Osteoblast (primary cell): ENCODE results near the gene UBE3D. TPM values are rescaled to one million over a fixed set of nuclear protein-coding genes. Genes with fewer than 3 reads are reported as not detected.

Experiments used
- DNase-seq: peaks from one replicate; pipeline ENCODE4 v3.0.0; 2011; ENCODE audit warnings: low spot score, mixed read lengths; ENCODE audit not compliant: insufficient read length; ENCODE audit errors: missing footprints
- H2AFZ ChIP-seq: 2 replicates; pipeline ENCODE4 v1.6.0; 2011; ENCODE audit warnings: mild to moderate bottlenecking, low read length
- H3K27ac ChIP-seq: 2 replicates; pipeline ENCODE4 v1.5.1; 2011; ENCODE audit warnings: mild to moderate bottlenecking, low read depth, low read length, moderate library complexity
- H3K27me3 ChIP-seq: 2 replicates; pipeline ENCODE4 v1.6.0; 2012; ENCODE audit warnings: mild to moderate bottlenecking, control low read depth, inconsistent platforms, low read length, moderate library complexity; ENCODE audit not compliant: insufficient read depth
- H3K36me3 ChIP-seq: 2 replicates; pipeline ENCODE4 v1.5.1; 2011; ENCODE audit warnings: mild to moderate bottlenecking, low read length, control low read depth, moderate library complexity; ENCODE audit not compliant: insufficient read depth
- H3K4me1 ChIP-seq: 2 replicates; pipeline ENCODE4 v1.5.1; 2011; ENCODE audit warnings: mild to moderate bottlenecking, low read length, control low read depth, moderate library complexity; ENCODE audit not compliant: insufficient read depth
- H3K4me2 ChIP-seq: 2 replicates; pipeline ENCODE4 v1.6.0; 2011; ENCODE audit warnings: mild to moderate bottlenecking, low read length; ENCODE audit not compliant: insufficient read depth
- H3K4me3 ChIP-seq: fragments of 200-600 bp; sonication (generic); 3 replicates; pipeline ENCODE4 v1.5.1; 2012; ENCODE audit warnings: mild to moderate bottlenecking, low read length, inconsistent platforms; ENCODE audit not compliant: insufficient read depth
- H3K79me2 ChIP-seq: 2 replicates; pipeline ENCODE4 v1.6.0; 2012; ENCODE audit warnings: mild to moderate bottlenecking, low read length, control low read depth, inconsistent platforms; ENCODE audit not compliant: insufficient read depth
- H3K9me3 ChIP-seq: 2 replicates; pipeline ENCODE4 v1.5.1; 2011; ENCODE audit warnings: low read depth, low read length, control low read depth
- H4K20me1 ChIP-seq: 2 replicates; pipeline ENCODE4 v1.6.0; 2012; ENCODE audit warnings: mild to moderate bottlenecking, low read length, control low read depth; ENCODE audit not compliant: insufficient read depth
- total RNA-seq: library from RNA; depleted of rRNA; stranded (reverse); fragments of >200 nt; gene quantifications from 2 replicates; pipeline ENCODE4 v1.2.3, GENCODE V29; 2012
- TF ChIP-seq, protein P1 (sequence below): IDR thresholded peaks from 2 replicates; pipeline ENCODE4 v1.5.1; 2011; ENCODE audit warnings: mild to moderate bottlenecking, low read depth, low read length, moderate library complexity; ENCODE audit errors: extremely low read depth

UBE3D gene
- total RNA-seq, 1 donor, result 8.3 TPM

DNA sequence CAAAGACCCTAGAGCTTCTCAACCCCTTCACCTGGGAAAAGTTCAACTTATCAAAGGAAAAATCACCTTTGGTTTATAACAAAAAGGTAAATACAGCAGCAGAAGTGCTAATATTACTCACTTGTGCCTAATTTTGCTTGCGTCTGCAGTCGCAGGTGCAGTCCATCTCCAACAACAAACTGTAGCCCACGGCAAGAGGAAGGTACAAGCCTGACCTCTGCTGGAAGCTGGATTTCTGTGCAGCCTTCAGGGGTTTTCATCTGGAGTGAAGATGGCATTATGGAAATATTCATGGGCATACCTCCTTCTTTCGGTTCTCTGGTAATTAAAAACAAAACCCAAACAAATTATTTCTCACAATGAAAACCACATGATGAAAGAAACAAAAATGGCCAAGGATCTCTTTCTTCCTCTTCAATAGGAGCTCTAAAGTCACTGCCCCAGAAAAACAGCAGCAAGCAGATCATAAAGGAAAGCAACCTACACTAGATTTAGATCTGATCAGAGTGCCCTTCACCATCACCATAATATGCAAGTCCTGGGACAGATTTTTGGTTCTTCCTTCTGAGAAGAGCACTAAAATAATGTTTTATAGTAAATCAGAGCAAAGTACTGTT is 7.8 kb downstream of the UBE3D start:
- peak; percentile 70 for DNase-seq
- H3K4me3 ChIP-seq, result no peak overlapping the region
- no peaks in the 10 kb centered on the region for H3K36me3 ChIP-seq
- H3K27me3 ChIP-seq, result no peaks in the 10 kb centered on the region
- no peak overlapping the region for H3K27ac ChIP-seq
- no peak overlapping the region for H3K4me2 ChIP-seq
- H2AFZ ChIP-seq, result no peak overlapping the region
- H3K9me3 ChIP-seq, result no peaks in the 10 kb centered on the region
- TF ChIP-seq, protein P1, sequence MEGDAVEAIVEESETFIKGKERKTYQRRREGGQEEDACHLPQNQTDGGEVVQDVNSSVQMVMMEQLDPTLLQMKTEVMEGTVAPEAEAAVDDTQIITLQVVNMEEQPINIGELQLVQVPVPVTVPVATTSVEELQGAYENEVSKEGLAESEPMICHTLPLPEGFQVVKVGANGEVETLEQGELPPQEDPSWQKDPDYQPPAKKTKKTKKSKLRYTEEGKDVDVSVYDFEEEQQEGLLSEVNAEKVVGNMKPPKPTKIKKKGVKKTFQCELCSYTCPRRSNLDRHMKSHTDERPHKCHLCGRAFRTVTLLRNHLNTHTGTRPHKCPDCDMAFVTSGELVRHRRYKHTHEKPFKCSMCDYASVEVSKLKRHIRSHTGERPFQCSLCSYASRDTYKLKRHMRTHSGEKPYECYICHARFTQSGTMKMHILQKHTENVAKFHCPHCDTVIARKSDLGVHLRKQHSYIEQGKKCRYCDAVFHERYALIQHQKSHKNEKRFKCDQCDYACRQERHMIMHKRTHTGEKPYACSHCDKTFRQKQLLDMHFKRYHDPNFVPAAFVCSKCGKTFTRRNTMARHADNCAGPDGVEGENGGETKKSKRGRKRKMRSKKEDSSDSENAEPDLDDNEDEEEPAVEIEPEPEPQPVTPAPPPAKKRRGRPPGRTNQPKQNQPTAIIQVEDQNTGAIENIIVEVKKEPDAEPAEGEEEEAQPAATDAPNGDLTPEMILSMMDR, result peak; percentile 91
- H3K79me2 ChIP-seq, result no peaks in the 10 kb centered on the region
- H4K20me1 ChIP-seq, result no peaks in the 10 kb centered on the region
- H3K4me1 ChIP-seq, result peaks cover 3% of the 10 kb centered on the region

DNA sequence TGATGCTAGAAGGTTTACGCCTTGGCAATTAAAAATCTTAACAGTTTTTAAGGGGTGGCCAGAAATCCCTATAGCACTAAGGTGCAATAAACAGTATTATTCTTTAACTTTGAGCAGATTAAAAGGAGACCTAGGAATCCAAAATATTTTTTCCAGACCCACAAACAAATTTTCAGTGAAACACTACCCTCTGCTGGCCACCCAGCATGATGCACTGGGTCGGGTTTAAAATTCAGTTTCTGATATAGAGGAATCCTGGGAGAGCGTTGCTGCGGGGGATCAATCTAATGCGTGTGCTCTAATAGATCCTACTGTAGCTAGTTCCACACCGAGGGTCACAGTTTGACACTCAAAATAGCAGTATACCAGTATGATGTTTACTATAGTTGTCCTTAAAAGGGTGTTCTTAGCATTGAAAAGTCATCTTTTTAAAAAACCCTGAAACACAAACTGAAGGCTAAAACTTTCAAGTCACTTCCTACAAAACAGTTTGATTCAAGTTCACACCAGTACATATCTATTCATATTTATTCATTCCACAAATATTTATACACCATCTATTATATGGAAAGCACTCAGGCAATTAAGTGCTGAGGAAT is 10.2 kb downstream of the UBE3D start:
- Histone ChIP-seq H3K9me3 (no peaks in the 10 kb centered on the region), H3K4me2 (peak overlapping the region; percentile 67), H4K20me1 (no peaks in the 10 kb centered on the region), H3K4me1 (peaks cover 3% of the 10 kb centered on the region), H3K4me3 (peak overlapping the region; percentile 42), H3K27me3 (no peaks in the 10 kb centered on the region), H3K36me3 (no peaks in the 10 kb centered on the region), H2AFZ (peak overlapping the region; percentile 82), H3K27ac (no peak overlapping the region), H3K79me2 (no peaks in the 10 kb centered on the region)
- DNase-seq, result peak; percentile 73
- TF ChIP-seq, protein P1, result peak; percentile 82

DNA sequence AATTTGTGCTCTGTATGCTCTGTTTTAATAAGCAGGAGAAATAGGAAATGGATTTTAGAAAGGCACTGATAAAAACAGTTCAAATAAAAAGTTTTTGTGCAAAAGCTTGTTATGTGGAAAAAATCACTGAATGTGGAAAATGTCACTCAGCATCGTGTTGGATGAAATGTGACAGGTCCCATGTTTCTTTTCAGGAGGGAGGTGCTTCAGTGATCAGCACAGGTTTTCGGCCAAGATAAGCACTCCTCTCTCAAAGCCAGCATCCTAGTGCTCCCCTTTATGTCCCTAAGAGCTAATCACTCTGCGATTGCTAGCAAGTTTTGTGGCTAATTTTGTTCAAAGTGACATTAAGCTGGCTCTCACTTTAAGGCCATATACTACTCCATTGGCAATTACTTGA is 12.0 kb downstream of the UBE3D start:
- Histone ChIP-seq H3K9me3 (no peaks in the 10 kb centered on the region), H3K4me3 (no peak overlapping the region), H4K20me1 (no peaks in the 10 kb centered on the region), H3K4me1 (peaks cover 3% of the 10 kb centered on the region), H3K27me3 (no peaks in the 10 kb centered on the region), H3K27ac (no peak overlapping the region), H3K79me2 (no peaks in the 10 kb centered on the region), H3K36me3 (no peaks in the 10 kb centered on the region), H3K4me2 (no peak overlapping the region), H2AFZ (no peak overlapping the region)
- TF ChIP-seq, protein P1, result no peak
- DNase-seq, result no peak

DNA sequence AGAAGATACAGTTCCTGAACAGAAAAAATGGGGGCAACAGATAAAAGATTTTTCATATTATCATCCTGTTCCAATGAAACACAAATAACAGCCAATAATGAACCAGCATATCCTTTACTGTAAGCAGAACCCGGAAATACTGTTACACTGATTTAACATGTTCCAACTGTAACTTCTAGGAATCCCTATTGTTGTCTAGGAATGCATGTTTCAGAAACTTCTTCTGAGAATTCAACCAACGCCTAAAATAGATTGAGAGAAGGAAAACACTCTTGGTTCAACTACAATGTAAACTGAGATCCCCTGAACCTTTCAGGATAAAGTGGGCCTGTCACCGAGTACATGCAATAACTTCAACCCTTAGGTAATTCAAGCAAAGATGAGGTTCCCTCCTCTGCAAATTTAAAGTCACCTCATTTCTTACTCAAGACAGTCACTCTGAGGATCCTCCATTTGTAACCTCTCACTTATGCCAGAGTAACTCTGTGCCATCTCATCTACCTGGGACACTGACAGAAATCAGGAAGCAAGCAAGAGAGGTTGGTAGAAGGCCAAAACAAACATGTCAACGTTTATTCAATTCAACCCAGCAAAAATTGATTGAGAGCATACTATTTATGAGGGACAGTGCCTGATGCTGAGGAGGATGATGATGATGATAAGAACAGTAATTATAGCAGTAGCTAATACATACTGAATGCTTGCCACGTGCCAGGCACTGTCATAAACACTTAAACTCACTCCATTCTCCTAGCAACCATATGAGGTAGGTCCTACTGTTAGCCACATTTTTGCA is 14.1 kb downstream of the UBE3D start:
- Histone ChIP-seq H3K4me1 (peaks cover 3% of the 10 kb centered on the region), H3K79me2 (no peaks in the 10 kb centered on the region), H3K27ac (no peak overlapping the region), H3K4me3 (no peak overlapping the region), H3K4me2 (no peak overlapping the region), H3K27me3 (no peaks in the 10 kb centered on the region), H3K36me3 (no peaks in the 10 kb centered on the region), H3K9me3 (no peaks in the 10 kb centered on the region), H4K20me1 (no peaks in the 10 kb centered on the region), H2AFZ (no peak overlapping the region)
- TF ChIP-seq, protein P1, result no peak
- no peak for DNase-seq
